Mesothelial cell of epicardium (in vitro differentiated cells): ENCODE measurements around the gene ERICH3. TPM values are rescaled to one million over a fixed set of nuclear protein-coding genes. Genes with fewer than 3 reads are reported as not detected.

Source experiments
- DNase-seq, 2 experiments: peaks; one replicate each; pipeline ENCODE4 v3.0.0; 2021; ENCODE audit warnings: low spot score in 2 of 2; ENCODE audit not compliant: unreplicated experiment in 2 of 2
- H3K27ac Mint-ChIP-seq: 2 replicates; pipeline ENCODE4 v1.8.0; 2021; ENCODE audit warnings: mixed read lengths
- H3K27me3 Mint-ChIP-seq: 2 replicates; pipeline ENCODE4 v1.8.0; 2021; ENCODE audit warnings: low read depth, mixed read lengths
- H3K36me3 Mint-ChIP-seq: 2 replicates; pipeline ENCODE4 v1.8.0; 2021; ENCODE audit warnings: mixed read lengths
- H3K4me1 Mint-ChIP-seq: 2 replicates; pipeline ENCODE4 v1.8.0; 2021; ENCODE audit warnings: mixed read lengths
- H3K4me3 Mint-ChIP-seq: 2 replicates; pipeline ENCODE4 v1.8.0; 2021; ENCODE audit warnings: mild to moderate bottlenecking, moderate library complexity, mixed read lengths
- H3K9me3 Mint-ChIP-seq: 2 replicates; pipeline ENCODE4 v1.8.0; 2021; ENCODE audit warnings: mixed read lengths
- CTCF ChIP-seq: fragments of 200-600 bp; sonication (generic); IDR thresholded peaks from one replicate; pipeline ENCODE4 v1.5.0; 2021; ENCODE audit warnings: antibody characterized with exemption; ENCODE audit not compliant: unreplicated experiment
- total RNA-seq: library from RNA; stranded (reverse); gene quantifications from 3 replicates; pipeline ENCODE4 v1.2.1, GENCODE V29; 2021

ERICH3 gene
- total RNA-seq, 1 donor from 2014 or later: not detected

- no peaks in the 10 kb centered on the region for H3K4me1 Mint-ChIP-seq
- no peak overlapping the region for H3K27ac Mint-ChIP-seq
- no peaks in the 10 kb centered on the region for H3K36me3 Mint-ChIP-seq
- H3K4me3 Mint-ChIP-seq: no peak overlapping the region
- TF ChIP-seq CTCF: no peak
- no peak for DNase-seq
- peaks cover 8% of the 10 kb centered on the region for H3K27me3 Mint-ChIP-seq
- H3K9me3 Mint-ChIP-seq: no peaks in the 10 kb centered on the region
Observed at GRCh38 chr1:74548961-74549750, 124.4 kb downstream of the ERICH3 start.

DNA sequence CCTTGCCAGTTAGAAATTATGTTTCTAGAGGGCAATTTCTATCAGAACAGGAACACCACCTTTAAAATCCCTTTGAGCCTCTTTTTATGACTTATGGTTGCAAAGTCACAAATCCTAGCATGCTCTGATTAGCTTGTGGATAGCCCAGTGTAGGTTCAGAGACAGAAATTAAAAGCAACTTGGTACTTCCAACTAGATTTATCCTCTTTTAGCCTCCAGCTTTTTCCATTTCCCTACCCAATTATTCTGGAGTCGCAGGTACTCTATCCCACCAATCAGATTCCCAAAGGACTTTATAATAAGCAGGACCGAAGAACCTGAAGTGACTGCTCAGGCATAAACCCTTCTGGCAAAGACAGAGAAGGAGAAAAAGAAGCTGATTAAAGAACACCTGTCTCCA is 127.8 kb downstream of the ERICH3 start:
- no peak for DNase-seq
- Mint-ChIP-seq H3K4me3 (no peak overlapping the region), H3K36me3 (no peaks in the 10 kb centered on the region), H3K4me1 (no peaks in the 10 kb centered on the region), H3K27ac (no peak overlapping the region), H3K9me3 (no peaks in the 10 kb centered on the region), H3K27me3 (peaks cover 4% of the 10 kb centered on the region)
- TF ChIP-seq CTCF: no peak

DNA sequence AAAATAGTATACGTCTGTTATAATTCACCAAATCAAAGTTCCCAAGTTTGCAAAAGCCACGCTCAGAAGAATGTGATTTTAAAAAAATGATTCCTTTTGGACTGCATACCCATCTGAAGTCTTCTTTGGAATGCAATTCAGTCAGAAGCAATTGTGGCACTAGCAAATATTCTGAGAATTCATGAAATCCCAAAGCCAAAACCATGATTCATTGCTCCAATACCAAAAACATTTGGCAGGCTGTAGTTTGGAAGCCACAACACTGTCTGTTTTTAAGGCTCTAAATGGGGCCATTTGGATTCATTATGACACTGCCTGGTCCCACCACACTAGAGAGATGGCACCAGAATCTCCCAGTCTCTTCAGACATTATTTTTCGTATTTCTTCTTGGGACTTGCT is 139.4 kb downstream of the ERICH3 start:
- no peak overlapping the region for H3K27ac Mint-ChIP-seq
- no peaks in the 10 kb centered on the region for H3K27me3 Mint-ChIP-seq
- no peaks in the 10 kb centered on the region for H3K36me3 Mint-ChIP-seq
- no peak overlapping the region for H3K4me3 Mint-ChIP-seq
- H3K9me3 Mint-ChIP-seq: no peaks in the 10 kb centered on the region
- DNase-seq: no peak
- no peak for TF ChIP-seq CTCF
- no peaks in the 10 kb centered on the region for H3K4me1 Mint-ChIP-seq

DNA sequence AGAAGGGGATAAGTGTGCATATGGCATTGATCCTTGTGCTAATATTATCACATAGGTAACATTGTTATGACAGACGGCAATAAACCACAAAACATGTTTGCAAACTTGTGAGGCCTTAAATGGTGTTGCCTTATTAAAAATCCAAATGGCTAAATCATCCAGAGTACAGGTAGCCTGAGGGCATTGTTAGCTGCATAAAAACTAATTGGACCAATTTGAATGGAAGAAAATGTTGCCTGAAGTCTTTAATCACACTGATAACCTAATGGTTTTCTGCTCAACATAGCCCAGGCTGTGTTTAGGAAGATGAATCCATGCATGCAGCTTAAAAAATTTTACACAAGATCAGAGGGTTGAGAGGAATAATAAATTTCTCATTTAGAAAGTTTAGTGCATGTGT is 141.8 kb downstream of the ERICH3 start:
- no peaks in the 10 kb centered on the region for H3K27me3 Mint-ChIP-seq
- no peak overlapping the region for H3K27ac Mint-ChIP-seq
- H3K4me1 Mint-ChIP-seq: no peaks in the 10 kb centered on the region
- no peak for TF ChIP-seq CTCF
- no peak for DNase-seq
- H3K4me3 Mint-ChIP-seq: no peak overlapping the region
- no peaks in the 10 kb centered on the region for H3K9me3 Mint-ChIP-seq
- H3K36me3 Mint-ChIP-seq: no peaks in the 10 kb centered on the region

DNA sequence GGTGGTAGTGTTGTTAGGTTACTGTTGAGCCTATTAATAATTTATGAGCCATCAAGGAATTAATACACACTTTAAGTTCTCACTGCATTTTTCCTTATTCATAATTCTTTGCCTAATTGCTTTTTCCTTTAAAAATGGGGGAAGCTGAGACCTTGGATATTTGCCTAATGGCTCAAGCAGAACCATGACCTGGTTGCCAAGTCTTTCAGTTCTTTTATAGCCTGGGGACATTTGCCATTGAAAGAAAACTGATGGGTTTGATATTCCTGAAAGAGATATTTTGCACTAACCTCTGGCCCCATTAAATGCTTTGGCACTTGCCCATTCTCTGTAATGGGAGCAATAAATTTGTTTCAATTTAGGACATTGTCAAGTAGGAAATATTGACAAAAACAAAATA is 142.7 kb downstream of the ERICH3 start:
- DNase-seq: no peak
- Mint-ChIP-seq H3K27ac (no peak overlapping the region), H3K27me3 (no peaks in the 10 kb centered on the region), H3K36me3 (no peaks in the 10 kb centered on the region), H3K4me1 (no peaks in the 10 kb centered on the region), H3K9me3 (no peaks in the 10 kb centered on the region), H3K4me3 (no peak overlapping the region)
- TF ChIP-seq CTCF: no peak
